ENCODE measurements around the gene TMEM239.
A peak's percentile ranks its signal among the peaks of the same experiment; 100 is the strongest.

TMEM239 gene

GRCh38 chr20:2837221-2837960, 21.2 kb downstream of the TMEM239 start:
- TF ChIP-seq, protein P1, sequence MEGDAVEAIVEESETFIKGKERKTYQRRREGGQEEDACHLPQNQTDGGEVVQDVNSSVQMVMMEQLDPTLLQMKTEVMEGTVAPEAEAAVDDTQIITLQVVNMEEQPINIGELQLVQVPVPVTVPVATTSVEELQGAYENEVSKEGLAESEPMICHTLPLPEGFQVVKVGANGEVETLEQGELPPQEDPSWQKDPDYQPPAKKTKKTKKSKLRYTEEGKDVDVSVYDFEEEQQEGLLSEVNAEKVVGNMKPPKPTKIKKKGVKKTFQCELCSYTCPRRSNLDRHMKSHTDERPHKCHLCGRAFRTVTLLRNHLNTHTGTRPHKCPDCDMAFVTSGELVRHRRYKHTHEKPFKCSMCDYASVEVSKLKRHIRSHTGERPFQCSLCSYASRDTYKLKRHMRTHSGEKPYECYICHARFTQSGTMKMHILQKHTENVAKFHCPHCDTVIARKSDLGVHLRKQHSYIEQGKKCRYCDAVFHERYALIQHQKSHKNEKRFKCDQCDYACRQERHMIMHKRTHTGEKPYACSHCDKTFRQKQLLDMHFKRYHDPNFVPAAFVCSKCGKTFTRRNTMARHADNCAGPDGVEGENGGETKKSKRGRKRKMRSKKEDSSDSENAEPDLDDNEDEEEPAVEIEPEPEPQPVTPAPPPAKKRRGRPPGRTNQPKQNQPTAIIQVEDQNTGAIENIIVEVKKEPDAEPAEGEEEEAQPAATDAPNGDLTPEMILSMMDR (IDR thresholded peaks at IDR 0.05): no peak

GRCh38 chr20:2838170-2838797, 22.1 kb downstream of the TMEM239 start:
- TF ChIP-seq, protein P1 (IDR thresholded peaks at IDR 0.05): no peak
- TF ChIP-seq ZFX (IDR thresholded peaks at IDR 0.05; ENCODE audit: borderline replicate concordance): no peak
- H3K27ac ChIP-seq: no peak overlapping the region

More at GRCh38 chr20:2837221-2837960, 21.2 kb downstream of the TMEM239 start:
- H3K27ac ChIP-seq: no peak overlapping the region

- H3K27ac ChIP-seq: no peak overlapping the region
- no peak for TF ChIP-seq ZFX (IDR thresholded peaks at IDR 0.05; ENCODE audit: borderline replicate concordance)
- TF ChIP-seq, protein P1 (IDR thresholded peaks at IDR 0.05): no peak
Measured at GRCh38 chr20:2838847-2839671, 22.9 kb downstream of the TMEM239 start.

GRCh38 chr20:2839732-2840137, 23.6 kb downstream of the TMEM239 start:
- TF ChIP-seq, protein P1 (IDR thresholded peaks at IDR 0.05): no peak
- TF ChIP-seq ZFX (IDR thresholded peaks at IDR 0.05; ENCODE audit: borderline replicate concordance): no peak
- H3K27ac ChIP-seq: peak overlapping the region; percentile 74

DNA sequence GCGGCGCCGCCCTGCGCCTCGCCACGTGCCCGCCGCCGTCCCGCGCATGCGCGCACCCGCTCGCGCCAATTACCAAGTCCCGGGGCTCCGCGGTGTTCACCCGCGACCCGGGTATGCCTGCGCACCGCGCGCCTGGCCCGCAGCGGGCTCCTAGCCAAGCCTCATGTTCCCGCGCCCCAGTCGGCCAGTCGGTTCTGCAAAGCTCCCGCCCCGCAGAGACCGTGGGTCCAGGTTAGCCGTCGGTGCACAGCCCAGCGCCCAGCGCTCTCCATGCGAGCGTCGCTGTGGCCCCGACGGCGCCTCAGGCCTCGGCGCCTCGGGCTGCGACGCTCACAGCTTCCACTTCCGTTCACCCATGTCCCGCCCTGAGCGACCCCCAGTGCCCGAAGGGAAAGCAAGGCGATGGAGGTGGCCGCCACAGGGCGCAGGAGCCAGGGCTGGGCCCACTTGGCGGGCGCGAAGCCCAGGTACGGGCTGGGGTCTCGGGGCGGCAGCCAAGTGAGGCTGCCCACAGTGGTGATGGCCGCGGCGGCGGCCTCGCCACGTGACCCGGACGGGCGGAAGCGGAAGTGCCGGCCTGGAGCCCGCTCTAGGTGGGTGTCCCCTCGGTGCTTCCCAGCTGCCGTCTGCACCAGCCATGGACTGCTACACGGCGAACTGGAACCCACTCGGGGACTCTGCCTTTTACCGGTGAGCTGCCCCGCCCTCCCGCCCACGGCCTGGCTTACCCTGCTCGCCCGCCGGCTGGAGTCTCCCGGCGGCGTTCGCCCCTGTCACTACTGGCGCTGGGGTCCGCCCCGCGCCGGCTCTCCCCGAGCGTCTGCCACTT, 24.2 kb downstream of the TMEM239 start, which contains the start of the genes PCED1A and VPS16:
TSS of gene PCED1A (minus strand) at position 518 of the 829 bp plus-strand sequence. CDS start 743 bp downstream, outside the sequence.
TSS of gene VPS16 (plus strand) at position 608 of the 829 bp plus-strand sequence. CDS start at position 638, 30 bp downstream.
- TF ChIP-seq, protein P1 (IDR thresholded peaks at IDR 0.05): no peak
- TF ChIP-seq ZFX (IDR thresholded peaks at IDR 0.05; ENCODE audit: borderline replicate concordance): no peak
- H3K27ac ChIP-seq: peak within 1 kb of the TSS; percentile 74

DNA sequence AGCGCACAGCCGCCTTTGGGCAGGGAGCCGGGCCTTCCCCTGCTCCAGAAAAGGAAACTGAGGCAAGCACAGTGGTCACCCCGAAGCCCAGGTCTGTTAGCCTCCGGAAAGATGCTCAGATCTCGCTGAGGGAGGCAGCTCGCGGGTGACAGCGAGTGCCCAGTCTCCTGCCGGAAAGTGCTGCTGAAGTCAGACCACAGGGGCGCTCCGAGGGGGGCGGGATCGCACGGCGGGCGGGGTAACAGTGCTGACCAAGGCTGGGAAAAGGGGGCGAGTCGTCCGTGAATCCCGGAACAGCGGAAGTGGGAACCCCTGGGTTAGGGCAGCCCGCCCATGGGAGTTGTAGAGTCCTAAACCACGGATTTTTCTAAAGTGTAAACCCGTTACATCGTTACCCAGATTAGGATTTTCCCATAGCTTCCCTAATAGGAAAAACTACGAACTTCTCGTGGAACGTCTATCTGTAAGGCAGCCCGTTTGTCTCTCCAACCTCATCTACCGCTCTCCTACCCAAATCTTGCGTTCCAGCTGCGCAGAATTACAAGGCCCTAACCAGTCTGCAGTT, 24.9 kb downstream of the TMEM239 start:
- peak overlapping the region; percentile 74; the same call in 1 of the 2 replicates for H3K27ac ChIP-seq

More for the DNA sequence above, 24.9 kb downstream of the TMEM239 start:
- TF ChIP-seq, protein P1 (IDR thresholded peaks at IDR 0.05): no peak
- TF ChIP-seq ZFX (IDR thresholded peaks at IDR 0.05; ENCODE audit: borderline replicate concordance): no peak

Measured in 22Rv1 (cell line).